GM19025 (cell line): ENCODE measurements around the gene SAXO1.
"Not testable (repeated sequence)": the region's sequence is repeated elsewhere in the genome, so short reads cannot be mapped to it uniquely, and the experiment has no call there.

ENCODE experiments used
- ATAC-seq: cut with Tn5 transposase; IDR thresholded peaks from one replicate; pipeline ENCODE4 v1.9.1; 2021; ENCODE audit warnings: mild to moderate bottlenecking, low read depth, moderate library complexity; ENCODE audit not compliant: unreplicated experiment

Gene SAXO1

GRCh38 chr9:19009391-19009965, 23.5 kb downstream of the SAXO1 start:
- no peak for ATAC-seq

DNA sequence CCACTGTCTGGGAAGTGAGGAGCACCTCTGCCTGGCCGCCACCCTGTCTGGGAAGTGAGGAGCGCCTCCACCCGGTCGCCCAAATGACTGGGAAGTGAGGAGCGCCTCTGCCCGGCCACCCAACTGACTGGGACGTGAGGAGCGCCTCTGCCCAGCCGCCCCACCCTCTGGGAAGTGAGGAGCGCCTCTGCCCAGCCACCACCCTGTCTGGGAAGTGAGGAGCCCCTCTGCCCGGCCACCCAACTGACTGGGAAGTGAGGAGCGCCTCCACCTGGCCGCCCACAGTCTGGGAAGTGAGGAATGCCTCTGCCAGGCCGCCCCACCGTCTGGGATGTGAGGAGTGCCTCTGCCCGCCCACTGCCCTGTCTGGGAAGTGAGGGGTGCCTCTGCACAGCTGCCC, 32.9 kb downstream of the SAXO1 start:
- no peak for ATAC-seq

DNA sequence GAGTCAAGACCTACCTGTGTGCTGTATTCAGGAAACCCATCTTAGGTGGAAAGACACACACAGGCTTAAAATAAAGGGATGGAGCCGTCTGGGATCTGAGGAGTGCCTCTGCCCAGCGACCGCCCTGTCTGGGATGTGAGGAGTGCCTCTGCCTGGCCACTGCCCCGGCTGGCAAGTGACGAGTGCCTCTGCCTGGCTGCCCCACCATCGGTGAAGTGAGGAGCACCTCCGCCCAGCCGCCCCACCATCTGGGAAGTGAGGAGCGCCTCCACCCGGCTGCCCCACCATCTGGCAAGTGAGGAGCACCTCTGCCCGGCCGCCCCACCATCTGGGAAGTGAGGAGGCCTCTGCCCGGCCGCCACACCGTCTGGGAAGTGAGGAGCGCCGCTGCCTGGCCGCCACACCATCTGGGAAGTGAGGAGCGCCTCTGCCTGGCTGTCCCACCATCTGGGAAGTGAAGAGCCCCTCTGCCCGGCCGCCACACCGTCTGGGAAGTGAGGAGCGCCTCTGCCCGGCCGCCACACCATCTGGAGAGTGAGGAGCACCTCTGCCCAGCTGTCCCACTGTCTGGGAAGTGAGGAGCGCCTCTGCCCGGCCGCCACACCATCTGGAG, 33.7 kb downstream of the SAXO1 start:
- no peak for ATAC-seq

- ATAC-seq: no peak
Measured at GRCh38 chr9:18997151-18997550, 35.9 kb downstream of the SAXO1 start.

DNA sequence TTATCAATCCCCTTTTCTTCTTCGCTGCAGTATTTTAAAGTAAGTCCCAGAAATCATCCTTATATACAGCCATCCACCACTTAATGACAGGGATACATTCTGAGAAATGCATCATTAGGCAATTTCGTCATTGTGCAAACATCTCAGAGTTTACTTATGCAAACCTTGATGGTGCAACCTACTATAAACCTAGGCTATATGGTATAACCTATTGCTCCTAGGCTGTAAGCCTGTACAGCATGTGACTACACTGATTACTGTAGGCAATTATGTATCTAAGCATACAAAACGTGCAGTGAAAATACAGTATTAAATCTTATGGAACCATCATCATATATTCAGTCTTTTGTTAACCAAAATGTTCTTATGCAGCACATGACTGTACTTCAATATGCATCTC, 36.8 kb downstream of the SAXO1 start:
- no peak for ATAC-seq

- ATAC-seq: no peak
Measured at GRCh38 chr9:18994263-18994916, 38.6 kb downstream of the SAXO1 start.

- ATAC-seq: not testable (repeated sequence)
Measured at GRCh38 chr9:18991197-18991596, 41.8 kb downstream of the SAXO1 start.

- no peak for ATAC-seq
Measured at GRCh38 chr9:18990494-18990893, 42.5 kb downstream of the SAXO1 start.

GRCh38 chr9:18989865-18990264, 43.1 kb downstream of the SAXO1 start:
- ATAC-seq: no peak

DNA sequence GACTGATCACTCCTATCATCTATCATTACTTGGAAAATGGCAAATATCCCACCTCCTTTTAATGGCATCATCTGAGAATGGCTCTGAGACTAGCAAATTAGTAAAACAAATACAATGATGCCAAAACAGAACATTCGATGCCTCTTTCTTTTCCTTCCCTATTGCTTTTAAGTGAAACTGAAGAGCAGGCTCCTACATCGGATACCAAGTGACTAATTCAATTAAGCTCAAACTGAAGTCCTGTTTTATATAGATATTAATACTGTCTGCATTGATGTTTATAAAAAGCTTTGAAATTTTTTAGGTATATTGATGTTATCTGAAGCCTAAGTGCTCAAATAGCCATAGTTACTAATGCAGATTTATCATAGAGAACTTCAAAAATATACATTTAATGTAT, 43.9 kb downstream of the SAXO1 start:
- ATAC-seq: no peak

GRCh38 chr9:18988003-18988402, 45.0 kb downstream of the SAXO1 start:
- ATAC-seq: no peak

GRCh38 chr9:18985996-18986395, 47.0 kb downstream of the SAXO1 start:
- ATAC-seq: no peak

GRCh38 chr9:18985464-18985951, 47.5 kb downstream of the SAXO1 start:
- no peak for ATAC-seq

DNA sequence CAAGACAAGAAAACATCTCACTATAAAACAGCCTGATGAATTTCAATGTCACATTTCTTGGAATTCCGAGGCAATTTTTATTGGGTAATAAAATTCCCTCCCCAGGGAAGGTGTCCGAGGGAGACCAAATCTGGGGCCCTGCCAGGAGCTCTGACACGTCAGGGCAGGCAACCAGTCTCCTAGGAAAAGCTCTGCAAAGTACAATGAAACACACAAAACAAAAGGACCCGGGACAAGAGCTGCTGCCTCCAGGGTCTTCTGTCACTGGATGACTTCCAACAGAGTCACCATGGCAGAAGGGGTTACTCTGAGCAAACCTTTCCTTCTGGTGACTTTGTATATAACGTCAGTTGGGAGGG, 50.8 kb downstream of the SAXO1 start:
- ATAC-seq: no peak

DNA sequence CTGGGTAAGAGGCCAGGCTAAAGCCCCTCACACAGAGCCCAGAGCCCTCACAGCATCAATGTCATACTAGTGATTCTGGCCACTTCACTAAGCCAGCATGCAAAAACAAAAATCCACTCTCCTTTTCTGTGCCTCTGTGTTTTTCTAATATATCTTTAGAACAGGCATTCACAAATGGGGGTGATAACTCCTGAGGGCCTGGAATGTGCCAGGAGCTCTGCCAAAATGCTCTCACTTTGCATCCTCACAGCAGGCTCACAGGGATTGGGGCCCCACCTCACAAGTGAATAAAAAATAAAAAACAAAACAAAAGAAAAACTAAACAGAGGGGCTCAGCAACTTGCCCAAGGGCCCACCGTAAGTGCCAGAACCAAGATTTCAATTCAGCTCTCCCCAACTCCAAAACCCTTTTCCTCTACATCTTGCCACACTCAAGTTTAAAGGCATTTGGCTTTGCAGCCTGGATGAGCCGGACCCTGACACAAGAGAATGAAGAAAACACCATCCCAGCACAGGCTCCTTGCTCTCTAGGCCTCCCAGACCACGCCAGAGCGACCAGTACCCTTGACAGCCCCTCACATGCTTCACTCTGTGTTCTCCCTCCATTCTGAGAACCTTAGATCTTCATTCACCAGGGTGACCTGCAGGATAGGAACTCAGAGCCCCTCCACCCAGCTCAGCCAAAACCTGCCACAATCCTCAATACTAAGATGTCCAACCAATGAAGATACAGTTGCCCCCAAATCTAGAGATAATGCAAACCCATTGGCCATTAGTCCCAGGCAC, 51.3 kb downstream of the SAXO1 start:
- ATAC-seq: no peak

DNA sequence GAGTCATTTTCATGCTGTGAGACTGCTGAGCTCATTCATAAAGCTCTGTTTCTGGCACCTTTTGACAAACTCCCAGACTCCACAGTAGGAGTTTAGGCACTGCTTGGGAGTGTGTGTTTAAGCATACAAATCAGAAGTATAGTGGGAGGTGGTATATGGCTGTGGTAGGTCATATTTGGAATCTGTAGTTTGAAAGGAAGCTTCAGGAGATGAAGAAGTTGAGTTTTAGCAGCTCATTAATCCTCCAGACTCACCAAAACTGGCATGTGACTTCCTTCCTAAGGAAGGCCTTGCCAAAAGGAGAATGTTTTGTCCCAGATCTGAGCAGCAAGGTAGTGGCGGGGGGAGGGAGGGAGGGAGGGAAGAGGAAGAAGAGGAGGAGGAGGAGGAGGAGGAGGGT, 52.8 kb downstream of the SAXO1 start:
- ATAC-seq: no peak

DNA sequence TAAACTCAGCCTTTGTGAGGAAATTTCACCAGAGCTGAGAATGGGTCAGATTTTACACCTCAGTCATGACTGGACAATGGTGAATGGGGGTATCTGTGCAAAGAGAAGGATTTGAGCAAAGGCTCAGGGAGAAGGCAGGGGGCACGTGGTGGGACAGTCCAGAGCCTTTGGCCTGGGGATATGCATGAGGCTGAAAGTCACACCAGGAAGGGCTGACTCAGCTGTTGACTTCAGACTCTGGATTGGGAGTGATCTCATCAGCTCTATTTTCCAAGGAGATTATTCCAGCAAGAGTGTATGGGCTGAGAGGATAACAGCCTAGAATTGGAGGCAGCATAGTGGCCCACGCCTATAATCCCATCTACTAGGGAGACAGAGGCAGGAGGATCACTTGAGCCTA, 53.6 kb downstream of the SAXO1 start:
- ATAC-seq: no peak

GRCh38 chr9:18978188-18978587, 54.8 kb downstream of the SAXO1 start:
- no peak for ATAC-seq

DNA sequence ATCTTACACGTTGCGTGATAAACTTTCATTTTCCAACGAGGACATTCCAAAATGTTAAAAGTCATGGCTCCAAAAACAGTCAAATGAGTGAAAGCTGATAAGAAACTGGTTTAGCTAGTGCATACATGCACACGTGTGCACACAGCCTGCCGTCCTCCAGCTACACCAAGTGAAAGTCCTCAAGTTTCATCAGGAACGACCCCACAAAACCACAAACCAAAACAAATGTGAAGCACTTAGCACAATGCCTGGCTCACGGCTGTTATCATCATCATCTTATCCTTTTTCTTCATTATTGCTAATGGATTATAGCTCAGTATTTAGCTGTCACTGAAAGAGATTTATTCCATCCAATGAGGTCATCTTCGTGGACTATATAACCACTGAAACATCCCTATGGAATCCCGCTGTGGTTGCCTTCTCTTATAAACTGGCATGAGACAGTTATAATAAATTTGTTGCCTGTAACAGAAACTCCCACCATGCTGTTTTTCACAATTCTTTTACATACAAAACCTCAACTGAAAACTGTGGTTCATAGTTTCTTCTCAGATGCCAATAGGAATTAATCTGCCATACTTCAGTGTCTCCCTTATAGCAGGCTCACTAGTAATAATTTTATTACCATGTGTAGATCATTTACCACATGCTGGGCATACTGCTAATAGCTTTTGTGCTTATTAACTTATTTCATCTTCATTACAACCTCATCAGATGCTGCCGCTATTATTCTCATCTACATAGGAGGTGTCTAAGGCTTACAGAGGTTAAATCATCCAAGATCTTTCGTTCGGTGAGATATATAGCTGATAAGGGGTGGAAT, 56.1 kb downstream of the SAXO1 start:
- ATAC-seq: no peak

GRCh38 chr9:18976221-18976708, 56.7 kb downstream of the SAXO1 start:
- no peak for ATAC-seq
